Measurements from ENCODE around the gene ANKS1A.

DNA sequence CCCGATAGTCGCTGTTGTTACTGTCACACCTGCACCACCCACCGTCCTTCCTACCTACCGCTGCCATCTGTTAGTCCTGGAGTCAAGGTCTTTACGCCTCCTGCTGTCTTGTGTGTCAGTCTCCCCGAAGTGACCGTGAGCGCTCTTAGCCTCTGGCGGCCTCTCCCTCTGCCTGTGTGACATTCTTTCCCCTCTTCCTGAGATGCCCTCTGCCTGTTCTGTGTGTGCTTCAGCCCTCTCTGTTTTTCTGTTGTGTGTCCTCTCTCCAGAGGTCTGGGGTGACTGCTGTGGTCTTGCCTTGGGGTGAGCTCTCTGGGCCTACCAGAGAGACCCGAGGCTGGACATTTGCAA lies 197.2 kb downstream of the ANKS1A start:
- no peak for TF ChIP-seq EZH2 (optimal IDR thresholded peaks at IDR 0.05; ENCODE audit: low read depth, low read length)
- TF ChIP-seq, protein P1, sequence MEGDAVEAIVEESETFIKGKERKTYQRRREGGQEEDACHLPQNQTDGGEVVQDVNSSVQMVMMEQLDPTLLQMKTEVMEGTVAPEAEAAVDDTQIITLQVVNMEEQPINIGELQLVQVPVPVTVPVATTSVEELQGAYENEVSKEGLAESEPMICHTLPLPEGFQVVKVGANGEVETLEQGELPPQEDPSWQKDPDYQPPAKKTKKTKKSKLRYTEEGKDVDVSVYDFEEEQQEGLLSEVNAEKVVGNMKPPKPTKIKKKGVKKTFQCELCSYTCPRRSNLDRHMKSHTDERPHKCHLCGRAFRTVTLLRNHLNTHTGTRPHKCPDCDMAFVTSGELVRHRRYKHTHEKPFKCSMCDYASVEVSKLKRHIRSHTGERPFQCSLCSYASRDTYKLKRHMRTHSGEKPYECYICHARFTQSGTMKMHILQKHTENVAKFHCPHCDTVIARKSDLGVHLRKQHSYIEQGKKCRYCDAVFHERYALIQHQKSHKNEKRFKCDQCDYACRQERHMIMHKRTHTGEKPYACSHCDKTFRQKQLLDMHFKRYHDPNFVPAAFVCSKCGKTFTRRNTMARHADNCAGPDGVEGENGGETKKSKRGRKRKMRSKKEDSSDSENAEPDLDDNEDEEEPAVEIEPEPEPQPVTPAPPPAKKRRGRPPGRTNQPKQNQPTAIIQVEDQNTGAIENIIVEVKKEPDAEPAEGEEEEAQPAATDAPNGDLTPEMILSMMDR (IDR thresholded peaks at IDR 0.05; ENCODE audit: low read length): no peak
- TF ChIP-seq EZH2phosphoT487 (IDR thresholded peaks at IDR 0.05; ENCODE audit: low read length): no peak

Measured in MM.1S (cell line).